NCI-H128 (cell line): ENCODE results near the gene ASB5.
"Not testable (repeated sequence)": the region's sequence is repeated elsewhere in the genome, so short reads cannot be mapped to it uniquely, and the experiment has no call there.

Experiments
- DNase-seq: peaks from one replicate; lab custom pipeline; 2025; ENCODE audit not compliant: unreplicated experiment; lab: John Stamatoyannopoulos, UW

Gene ASB5

GRCh38 chr4:176226736-176227135 is 42.3 kb downstream of the ASB5 start:
- DNase-seq: no peak

GRCh38 chr4:176223561-176223960 is 45.5 kb downstream of the ASB5 start:
- no peak for DNase-seq

GRCh38 chr4:176222149-176222548 is 46.9 kb downstream of the ASB5 start:
- no peak for DNase-seq

GRCh38 chr4:176217510-176217909 is 51.5 kb downstream of the ASB5 start:
- DNase-seq: no peak

GRCh38 chr4:176212351-176212750 is 56.7 kb downstream of the ASB5 start:
- DNase-seq: not testable (repeated sequence)

GRCh38 chr4:176210579-176211296 is 58.3 kb downstream of the ASB5 start:
- DNase-seq: no peak

- DNase-seq: no peak
Observed at GRCh38 chr4:176210101-176210500, 58.9 kb downstream of the ASB5 start.

GRCh38 chr4:176209535-176209934 is 59.5 kb downstream of the ASB5 start:
- no peak for DNase-seq

- no peak for DNase-seq
Observed at GRCh38 chr4:176207839-176208238, 61.2 kb downstream of the ASB5 start.

GRCh38 chr4:176205299-176205698 is 63.7 kb downstream of the ASB5 start:
- no peak for DNase-seq

- DNase-seq: no peak
Observed at GRCh38 chr4:176198316-176198903, 70.6 kb downstream of the ASB5 start.

GRCh38 chr4:176195184-176195978 is 73.6 kb downstream of the ASB5 start, which contains the start of gene SPATA4:
Gene SPATA4 (minus strand): TSS chr4:176195585. CDS start chr4:176195562, 23 bp downstream.
- peak; percentile 75 for DNase-seq

GRCh38 chr4:176193938-176194337 is 75.1 kb downstream of the ASB5 start:
- DNase-seq: no peak

- no peak for DNase-seq
Observed at GRCh38 chr4:176193126-176193525, 75.9 kb downstream of the ASB5 start.

GRCh38 chr4:176191974-176192373 is 77.0 kb downstream of the ASB5 start:
- DNase-seq: peak; percentile 46

- DNase-seq: no peak
Observed at GRCh38 chr4:176189891-176190795, 78.9 kb downstream of the ASB5 start.

GRCh38 chr4:176188654-176189053 is 80.4 kb downstream of the ASB5 start:
- DNase-seq: no peak

GRCh38 chr4:176187624-176188023 is 81.4 kb downstream of the ASB5 start:
- DNase-seq: no peak

- no peak for DNase-seq
Observed at GRCh38 chr4:176186671-176187395, 82.2 kb downstream of the ASB5 start.

GRCh38 chr4:176186067-176186466 is 83.0 kb downstream of the ASB5 start:
- DNase-seq: no peak
